GM23338 (cell line): ENCODE data around the gene GAP43. TPM values are rescaled to one million over a fixed set of nuclear protein-coding genes. Genes with fewer than 3 reads are reported as not detected.

ENCODE experiments used
- ATAC-seq: fragments of 200-7000 bp; cut with Tn5 transposase; 3 replicates; pipeline ENCODE4 v1.9.1; 2020
- DNase-seq: peaks from one replicate; pipeline ENCODE4 v3.0.0-alpha.2; 2015; ENCODE audit warnings: low spot score
- H2AFZ ChIP-seq: fragments of 200-600 bp; sonication (generic); 2 replicates; pipeline ENCODE4 v1.8.0; 2016; ENCODE audit warnings: antibody characterized with exemption, mild to moderate bottlenecking, moderate library complexity
- H3F3A ChIP-seq: fragments of 200-600 bp; sonication (generic); replicated peaks from 2 replicates; pipeline ENCODE4 v1.8.0; 2017; ENCODE audit warnings: antibody characterized with exemption, mixed run types, low read depth
- H3K27ac ChIP-seq: fragments of 200-600 bp; sonication (generic); 2 replicates; pipeline ENCODE4 v1.6.1; 2016; ENCODE audit warnings: low read depth
- H3K27me3 ChIP-seq: fragments of 200-600 bp; sonication (generic); 2 replicates; pipeline ENCODE4 v1.8.0; 2016; ENCODE audit warnings: mild to moderate bottlenecking, mixed run types, moderate library complexity; ENCODE audit not compliant: insufficient read depth
- H3K36me3 ChIP-seq: fragments of 200-600 bp; sonication (generic); 2 replicates; pipeline ENCODE4 v1.8.0; 2016; ENCODE audit warnings: mild to moderate bottlenecking; ENCODE audit not compliant: insufficient read depth
- H3K4me1 ChIP-seq: fragments of 200-600 bp; sonication (generic); 2 replicates; pipeline ENCODE4 v1.8.0; 2016; ENCODE audit warnings: mild to moderate bottlenecking, moderate library complexity; ENCODE audit not compliant: insufficient read depth
- H3K4me2 ChIP-seq: fragments of 200-600 bp; sonication (generic); 2 replicates; pipeline ENCODE4 v1.7.1; 2017; ENCODE audit warnings: mixed run types
- H3K4me3 ChIP-seq: fragments of 200-600 bp; sonication (generic); 2 replicates; pipeline ENCODE4 v1.6.1; 2016; ENCODE audit warnings: mixed run types
- H3K79me2 ChIP-seq: fragments of 200-600 bp; sonication (generic); replicated peaks from 2 replicates; pipeline ENCODE4 v1.8.0; 2017; ENCODE audit warnings: mild to moderate bottlenecking; ENCODE audit not compliant: insufficient read depth
- H3K9me2 ChIP-seq: fragments of 200-600 bp; sonication (generic); 2 replicates; pipeline ENCODE4 v1.8.0; 2017; ENCODE audit not compliant: insufficient read depth
- H4K20me1 ChIP-seq: fragments of 200-600 bp; sonication (generic); replicated peaks from 2 replicates; pipeline ENCODE4 v1.8.0; 2017; ENCODE audit warnings: mild to moderate bottlenecking; ENCODE audit not compliant: insufficient read depth
- H3K27ac Mint-ChIP-seq: 2 replicates; pipeline ENCODE4 v1.8.0; 2020; ENCODE audit warnings: inconsistent platforms, mild to moderate bottlenecking, moderate library complexity, mixed read lengths
- H3K27me3 Mint-ChIP-seq: 3 replicates; pipeline ENCODE4 v1.8.0; 2022; ENCODE audit warnings: low read depth, mild to moderate bottlenecking, moderate library complexity, mixed read lengths, inconsistent platforms; ENCODE audit not compliant: insufficient read depth, poor library complexity
- H3K36me3 Mint-ChIP-seq: 3 replicates; pipeline ENCODE4 v1.8.0; 2021; ENCODE audit warnings: low read depth, mild to moderate bottlenecking, inconsistent platforms, moderate library complexity, mixed read lengths
- H3K4me1 Mint-ChIP-seq: 3 replicates; pipeline ENCODE4 v1.8.0; 2020; ENCODE audit warnings: mild to moderate bottlenecking, inconsistent platforms, mixed read lengths
- H3K4me3 Mint-ChIP-seq: 3 replicates; pipeline ENCODE4 v1.8.0; 2021; ENCODE audit warnings: moderate library complexity, mild to moderate bottlenecking, inconsistent platforms, mixed read lengths
- H3K9me3 Mint-ChIP-seq: 3 replicates; pipeline ENCODE4 v1.8.0; 2020; ENCODE audit warnings: moderate library complexity, mild to moderate bottlenecking, inconsistent platforms, mixed read lengths
- CTCF ChIP-seq, 2 experiments: fragments of 200-600 bp in 1 of 2; sonication (generic) in 1 of 2; conservative IDR thresholded peaks; 2 replicates each; pipeline versions ENCODE4 v1.5.1 to v1.6.1; 2016 to 2017; ENCODE audit warnings: antibody characterized with exemption in 2 of 2, low read depth in 2 of 2, mild to moderate bottlenecking in 2 of 2, moderate library complexity in 1 of 2
- ETS1 ChIP-seq: IDR thresholded peaks from 2 replicates; pipeline ENCODE4 v1.6.1; 2016; ENCODE audit warnings: antibody characterized with exemption
- EZH2phosphoT487 ChIP-seq: fragments of 200-600 bp; sonication (generic); IDR thresholded peaks from one replicate; pipeline ENCODE4 v1.8.1; 2018; ENCODE audit warnings: antibody characterized with exemption; ENCODE audit not compliant: unreplicated experiment
- JUNB ChIP-seq: IDR thresholded peaks from one replicate; pipeline ENCODE4 v1.6.1; 2016; ENCODE audit warnings: antibody characterized with exemption; ENCODE audit not compliant: unreplicated experiment
- REST ChIP-seq: IDR thresholded peaks from one replicate; pipeline ENCODE4 v1.6.1; 2018; ENCODE audit warnings: antibody characterized with exemption; ENCODE audit not compliant: unreplicated experiment
- ZNF331 ChIP-seq: fragments of 250-450 bp; sonication (Bioruptor Pico); IDR thresholded peaks from 2 replicates; pipeline ENCODE4 v1.5.0; 2020; ENCODE audit warnings: low read depth, mild to moderate bottlenecking, moderate library complexity
- ZNF462 ChIP-seq: fragments of 250-450 bp; sonication (Bioruptor Pico); IDR thresholded peaks from 2 replicates; pipeline ENCODE4 v1.5.0; 2020; ENCODE audit warnings: mild to moderate bottlenecking, moderate library complexity
- polyA plus RNA-seq: library from polyadenylated mRNA; unstranded; fragments of >200 nt; fragmentation: Nextera tagmentation; extraction: Ambion mirVana; gene quantifications from 2 replicates; pipeline ENCODE4 v1.2.1, GENCODE V29; 2016
- total RNA-seq: library from RNA; depleted of rRNA; stranded (reverse); fragments of >200 nt; shearing (Covaris generic); gene quantifications from 2 replicates; pipeline ENCODE4 v1.2.3, GENCODE V29; 2014

GAP43 gene
- total and polyA plus RNA-seq, 2 experiments from 2014 or later: 16.1 to 48.1 TPM

GRCh38 chr3:115651087-115651486, 27.8 kb downstream of the GAP43 start:
- Histone ChIP-seq H3K36me3 (no peaks in the 10 kb centered on the region), H3K27ac (no peak overlapping the region), H3K9me2 (no peaks in the 10 kb centered on the region), H3K27me3 (no peaks in the 10 kb centered on the region), H2AFZ (no peak overlapping the region), H3K4me3 (no peak overlapping the region), H3K79me2 (no peaks in the 10 kb centered on the region), H4K20me1 (no peaks in the 10 kb centered on the region), H3K4me1 (no peaks in the 10 kb centered on the region), H3K4me2 (no peak overlapping the region), H3F3A (no peaks in the 10 kb centered on the region)
- peaks cover 4% of the 10 kb centered on the region; the same call in 1 of the 3 replicates for H3K4me1 Mint-ChIP-seq
- no peak for TF ChIP-seq ETS1
- no peak for TF ChIP-seq JUNB
- TF ChIP-seq REST: no peak
- no peak for TF ChIP-seq CTCF (conservative IDR thresholded peaks at IDR 0.05; ENCODE audit: low read depth in 2 of 2)
- no peak for TF ChIP-seq EZH2phosphoT487
- TF ChIP-seq ZNF331 (CRISPR knock-in tag): no peak
- TF ChIP-seq ZNF462: no peak
- no peaks in the 10 kb centered on the region; the same call in 2 of the 3 replicates for H3K9me3 Mint-ChIP-seq
- no peak for DNase-seq
- H3K4me3 Mint-ChIP-seq: no peak overlapping the region
- no peaks in the 10 kb centered on the region for H3K36me3 Mint-ChIP-seq
- no peak overlapping the region for H3K27ac Mint-ChIP-seq
- peaks cover 10% of the 10 kb centered on the region for H3K27me3 Mint-ChIP-seq
- ATAC-seq: no peak
